Mammary epithelial cell (primary cell): ENCODE results near the gene PTPA.

Experiments used
- CTCF ChIP-seq, 2 donors: IDR thresholded peaks in 1 of 2; conservative IDR thresholded peaks in 1 of 2; 2 replicates each; pipeline ENCODE4 v1.5.1; 2011 to 2012; ENCODE audit warnings: inconsistent platforms in 2 of 2, low read length in 2 of 2, mild to moderate bottlenecking in 2 of 2, control low read depth in 1 of 2, low read depth in 1 of 2; ENCODE audit not compliant: insufficient read depth in 1 of 2; ENCODE audit errors: extremely low read depth in 1 of 2
- EZH2 ChIP-seq: IDR thresholded peaks from 2 replicates; pipeline ENCODE4 v1.6.1; 2012; ENCODE audit warnings: low read length, inconsistent platforms, borderline replicate concordance

DNA sequence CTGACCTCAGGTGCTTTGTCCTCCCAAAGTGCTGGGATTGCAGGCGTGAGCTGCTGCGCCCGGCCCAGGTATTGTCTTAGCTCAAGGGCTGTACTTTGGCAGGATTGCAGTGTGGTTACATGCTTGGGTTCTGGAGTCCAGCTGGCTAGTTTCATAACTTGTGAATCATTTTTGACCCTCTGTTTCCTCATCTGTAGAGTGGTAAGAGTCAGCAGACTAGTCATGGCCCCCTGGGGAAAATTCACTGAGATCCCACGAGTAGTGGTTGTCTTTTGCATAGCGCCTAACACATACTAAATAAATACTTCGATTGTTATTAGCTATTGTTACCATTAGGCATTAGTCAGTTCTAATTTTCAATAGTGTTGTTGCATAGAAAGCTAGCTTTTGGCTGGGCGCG, 14.3 kb downstream of the PTPA start:
- TF ChIP-seq CTCF (conservative IDR thresholded peaks at IDR 0.05 in 1 of 2, IDR thresholded peaks at IDR 0.05 in 1 of 2; ENCODE audit: extremely low read depth in 1 of 2, insufficient read depth in 1 of 2, low read depth in 1 of 2, low read length in 2 of 2) (no peak), EZH2 (no peak)
